Activated CD4-positive, alpha-beta T cell treated with anti-CD3 and anti-CD28 coated beads, Interleukin-2, amount 50 U/mL, for 48 hours (primary cell): ENCODE data around the gene TBCD.

ENCODE experiments used
- DNase-seq, 2 experiments: peaks; one replicate each; pipeline ENCODE4 v3.0.0-alpha.2; 2020

Gene TBCD

GRCh38 chr17:82835766-82836512, 84.1 kb downstream of the TBCD start:
- no peak for DNase-seq

GRCh38 chr17:82836823-82837357, 85.0 kb downstream of the TBCD start:
- no peak for DNase-seq

GRCh38 chr17:82837586-82838320, 85.9 kb downstream of the TBCD start:
- DNase-seq, result no peak

GRCh38 chr17:82838386-82839063, 86.7 kb downstream of the TBCD start:
- no peak for DNase-seq

GRCh38 chr17:82839617-82840292, 87.9 kb downstream of the TBCD start, which contains the start of gene ZNF750:
Gene ZNF750, minus strand, starts transcription at chr17:82840022. Its CDS starts 7,568 bp downstream, at chr17:82832454.
- DNase-seq, result no peak

- DNase-seq, result no peak
Observed at GRCh38 chr17:82840431-82840831, 88.6 kb downstream of the TBCD start.

GRCh38 chr17:82841921-82842596, 90.2 kb downstream of the TBCD start:
- DNase-seq, result no peak

- DNase-seq, result no peak
Observed at GRCh38 chr17:82843904-82844680, 92.2 kb downstream of the TBCD start.

- no peak for DNase-seq
Observed at GRCh38 chr17:82844796-82845162, 92.9 kb downstream of the TBCD start.

GRCh38 chr17:82845163-82845807, 93.4 kb downstream of the TBCD start:
- no peak for DNase-seq

GRCh38 chr17:82846061-82846691, 94.3 kb downstream of the TBCD start:
- DNase-seq, result no peak

GRCh38 chr17:82848022-82848592, 96.2 kb downstream of the TBCD start:
- peak; percentile 20 to 38 for DNase-seq

GRCh38 chr17:82849076-82849945, 97.4 kb downstream of the TBCD start:
- no peak for DNase-seq

- no peak for DNase-seq
Observed at GRCh38 chr17:82851381-82851780, 99.5 kb downstream of the TBCD start.

GRCh38 chr17:82854226-82854625, 102.4 kb downstream of the TBCD start:
- no peak for DNase-seq

- no peak for DNase-seq
Observed at GRCh38 chr17:82856361-82856760, 104.5 kb downstream of the TBCD start.

GRCh38 chr17:82858376-82859126, 106.7 kb downstream of the TBCD start:
- DNase-seq, result peak in 1 of 2 experiments; percentile 21
